Breast epithelium (tissue), 3 donors: ENCODE results near the gene WNT7B.

Source experiments
- CTCF ChIP-seq, 3 donors: fragments of 450-650 bp; IDR thresholded peaks; one replicate each; pipeline ENCODE4 v1.5.1; 2016 to 2017; ENCODE audit warnings: antibody characterized with exemption in 3 of 3, mild to moderate bottlenecking in 3 of 3, moderate library complexity in 3 of 3
- POLR2A ChIP-seq: fragments of 450-650 bp; IDR thresholded peaks from one replicate; pipeline ENCODE4 v1.6.1; 2016; ENCODE audit warnings: antibody characterized with exemption, mild to moderate bottlenecking, moderate library complexity

GRCh38 chr22:45934659-45935341 lies 42.2 kb downstream of the WNT7B start:
- TF ChIP-seq CTCF (IDR thresholded peaks at IDR 0.05) = no peak
- no peak for TF ChIP-seq POLR2A
